ENCODE data around the gene SYVN1. TPM values are rescaled to one million over a fixed set of nuclear protein-coding genes. Genes with fewer than 3 reads are reported as not detected.

Gene SYVN1
- total RNA-seq, 1 donor from 2014 or later: 232 TPM

DNA sequence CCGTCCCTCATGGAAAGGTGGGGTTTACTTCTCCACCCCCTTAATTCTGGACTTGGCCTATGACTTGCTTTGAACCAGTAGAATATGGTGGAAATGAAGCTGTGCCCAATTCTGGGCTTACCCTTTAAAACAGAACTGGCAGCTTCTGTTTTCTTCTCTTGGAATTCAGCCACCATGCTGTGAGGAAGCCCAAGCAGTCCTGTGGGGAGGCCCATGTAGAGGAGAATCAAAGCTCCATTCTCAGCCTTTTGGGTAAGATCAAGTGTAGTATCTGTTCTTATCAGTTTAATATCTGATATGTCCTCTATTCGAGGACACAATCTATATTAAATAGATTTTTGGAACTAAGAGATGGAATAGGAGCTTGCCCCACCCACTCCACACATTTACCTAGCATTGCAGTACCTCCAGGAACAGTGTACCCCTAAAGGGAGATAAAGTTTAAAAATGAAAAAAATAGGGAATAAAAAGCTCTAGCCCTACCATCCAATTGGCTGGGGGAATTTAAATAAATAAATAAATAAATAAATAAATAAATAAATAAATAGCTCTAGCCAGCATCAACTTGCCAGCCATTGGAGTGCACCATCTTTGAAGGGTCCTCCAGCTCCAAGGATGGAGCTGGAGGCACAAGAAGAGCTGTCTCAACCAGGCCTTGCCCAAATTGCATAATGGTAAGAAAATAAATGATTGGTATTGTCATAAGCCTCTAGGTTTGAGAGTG lies 13.2 kb upstream of the SYVN1 start:
- Mint-ChIP-seq H3K4me1 (peaks cover 39% of the 10 kb centered on the region), H3K9me3 (no peaks in the 10 kb centered on the region), H3K27me3 (no peaks in the 10 kb centered on the region), H3K4me3 (no peak overlapping the region), H3K27ac (no peak overlapping the region), H3K36me3 (ENCODE audit: low read depth) (no peaks in the 10 kb centered on the region)
- ATAC-seq (ENCODE audit: low read depth): no peak
- ChIA-PET CTCF (interaction anchor here (1.4 kb wide), 1 partner anchor 33 kb away, joined by 3 read pairs; no protein-coding TSS in a partner anchor), POLR2A (interaction anchor here (0.6 to 1.9 kb wide), 4 partner anchors 13 to 187 kb away, joined by 3 to 10 read pairs (median 4); partner anchors contain the start of genes FAU, MRPL49 and SYVN1)
- no peak for DNase-seq
- intact Hi-C loops (cut with micrococcal nuclease): no loop called here
- TF ChIP-seq, protein P1, sequence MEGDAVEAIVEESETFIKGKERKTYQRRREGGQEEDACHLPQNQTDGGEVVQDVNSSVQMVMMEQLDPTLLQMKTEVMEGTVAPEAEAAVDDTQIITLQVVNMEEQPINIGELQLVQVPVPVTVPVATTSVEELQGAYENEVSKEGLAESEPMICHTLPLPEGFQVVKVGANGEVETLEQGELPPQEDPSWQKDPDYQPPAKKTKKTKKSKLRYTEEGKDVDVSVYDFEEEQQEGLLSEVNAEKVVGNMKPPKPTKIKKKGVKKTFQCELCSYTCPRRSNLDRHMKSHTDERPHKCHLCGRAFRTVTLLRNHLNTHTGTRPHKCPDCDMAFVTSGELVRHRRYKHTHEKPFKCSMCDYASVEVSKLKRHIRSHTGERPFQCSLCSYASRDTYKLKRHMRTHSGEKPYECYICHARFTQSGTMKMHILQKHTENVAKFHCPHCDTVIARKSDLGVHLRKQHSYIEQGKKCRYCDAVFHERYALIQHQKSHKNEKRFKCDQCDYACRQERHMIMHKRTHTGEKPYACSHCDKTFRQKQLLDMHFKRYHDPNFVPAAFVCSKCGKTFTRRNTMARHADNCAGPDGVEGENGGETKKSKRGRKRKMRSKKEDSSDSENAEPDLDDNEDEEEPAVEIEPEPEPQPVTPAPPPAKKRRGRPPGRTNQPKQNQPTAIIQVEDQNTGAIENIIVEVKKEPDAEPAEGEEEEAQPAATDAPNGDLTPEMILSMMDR (IDR thresholded peaks at IDR 0.05): no peak

DNA sequence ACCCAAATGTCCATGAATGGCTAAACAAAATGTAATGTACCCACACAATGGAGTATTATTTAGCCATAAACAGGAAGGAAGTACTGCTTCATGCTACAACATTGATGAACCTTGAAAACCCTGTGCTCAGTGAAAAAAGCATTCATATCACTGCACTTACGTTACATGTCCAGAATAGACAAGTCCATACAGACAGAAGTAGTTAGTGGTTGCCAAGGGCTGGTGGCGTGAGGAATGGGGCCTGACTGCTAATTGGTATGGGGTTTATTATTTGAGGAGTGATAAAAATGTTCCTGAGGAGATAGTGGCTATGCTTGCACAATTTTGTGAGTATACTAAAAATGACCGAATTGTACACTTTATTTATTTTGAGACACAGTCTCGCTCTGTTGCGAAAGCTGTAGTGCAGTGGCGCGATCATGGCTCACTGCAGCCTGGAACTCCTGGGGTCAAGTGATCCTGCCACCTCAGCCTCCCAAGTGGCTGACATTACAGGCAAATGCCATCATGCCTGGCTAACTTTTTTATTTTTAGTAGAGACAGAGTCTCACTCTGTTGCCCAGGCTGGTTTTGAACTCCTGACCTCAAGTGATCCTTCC lies 7.7 kb upstream of the SYVN1 start:
- ATAC-seq (ENCODE audit: low read depth) (no peak), DNase-seq (no peak)
- Mint-ChIP-seq H3K27me3 (no peaks in the 10 kb centered on the region), H3K27ac (no peak overlapping the region), H3K4me1 (peaks cover 40% of the 10 kb centered on the region), H3K36me3 (ENCODE audit: low read depth) (no peaks in the 10 kb centered on the region), H3K9me3 (no peaks in the 10 kb centered on the region), H3K4me3 (no peak overlapping the region)
- ChIA-PET CTCF (no interaction called here), POLR2A (no interaction called here)
- TF ChIP-seq, protein P1 (IDR thresholded peaks at IDR 0.05): no peak
- intact Hi-C loops (cut with micrococcal nuclease): no loop called here

DNA sequence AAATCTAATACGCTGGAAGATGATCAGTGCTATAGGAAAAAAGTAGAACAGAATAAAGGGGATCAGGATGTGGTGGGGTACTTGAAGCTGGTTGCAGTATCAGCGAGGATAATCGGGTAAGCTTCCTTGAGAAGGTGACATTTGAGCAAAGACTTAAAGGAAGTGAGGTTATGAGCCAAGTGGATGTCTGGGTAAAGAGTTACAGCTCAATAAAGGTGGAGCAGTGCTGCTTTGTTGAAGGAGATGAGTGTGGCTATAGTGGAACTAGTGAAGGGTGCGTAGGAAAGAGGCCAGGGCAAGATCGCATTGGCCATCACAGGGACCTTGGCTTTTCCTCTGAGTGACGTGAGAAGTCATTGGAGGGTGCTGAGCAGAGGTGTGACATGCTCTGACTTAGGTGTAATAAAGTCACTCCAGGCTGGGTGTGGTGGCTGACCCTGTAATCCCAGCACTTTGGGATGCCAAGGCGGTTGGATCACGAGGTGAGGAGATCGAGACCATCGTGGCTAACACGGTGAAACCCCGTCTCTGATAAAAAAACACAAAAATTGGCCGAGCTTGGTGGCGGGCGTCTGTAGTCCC lies 2.3 kb upstream of the SYVN1 start:
- H3K4me1 Mint-ChIP-seq: peaks cover 49% of the 10 kb centered on the region
- TF ChIP-seq, protein P1 (IDR thresholded peaks at IDR 0.05): no peak

DNA sequence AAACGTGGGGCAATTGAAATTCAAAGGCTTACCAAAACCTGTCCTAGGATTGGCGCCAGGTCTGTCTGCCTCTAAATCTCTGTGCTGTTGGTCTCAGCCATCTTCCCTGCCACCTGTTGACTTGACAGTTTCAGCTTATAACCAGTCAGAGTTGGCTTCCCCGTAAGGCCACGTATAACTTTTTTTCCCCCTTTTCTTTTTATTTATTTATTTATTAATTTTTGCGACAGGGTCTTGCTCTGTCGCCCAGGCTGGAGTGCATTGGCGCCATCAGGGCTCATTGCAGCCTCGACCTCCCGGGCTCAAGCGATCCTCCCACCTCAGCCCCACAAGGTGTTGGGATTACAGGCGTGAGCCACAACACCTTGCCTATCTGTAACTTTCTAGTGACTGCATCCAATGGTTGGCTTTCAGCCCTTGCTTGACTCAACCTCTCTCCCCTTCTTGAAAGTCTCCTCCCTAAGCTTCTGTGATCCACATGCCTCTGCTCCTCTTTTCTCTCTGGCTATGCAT lies 1.4 kb upstream of the SYVN1 start:
- peaks cover 53% of the 10 kb centered on the region for H3K4me1 Mint-ChIP-seq

More for the DNA sequence above, 2.3 kb upstream of the SYVN1 start:
- peak overlapping the region; percentile 99 for H3K27ac Mint-ChIP-seq
- CTCF ChIA-PET: no interaction called here
- H3K36me3 Mint-ChIP-seq (ENCODE audit: low read depth): peaks cover 35% of the 10 kb centered on the region
- no peak overlapping the region for H3K4me3 Mint-ChIP-seq
- intact Hi-C loops (cut with micrococcal nuclease): no loop called here
- no peaks in the 10 kb centered on the region for H3K9me3 Mint-ChIP-seq
- POLR2A ChIA-PET: interaction anchor here (2.3 to 13.5 kb wide), 4 partner anchors 15 to 125 kb away, joined by 8 to 546 read pairs (median 89); partner anchors contain the start of genes CAPN1, FAU, MRPL49 and POLA2
- DNase-seq (no peak), ATAC-seq (ENCODE audit: low read depth) (no peak)
- no peaks in the 10 kb centered on the region for H3K27me3 Mint-ChIP-seq

More for the DNA sequence above, 1.4 kb upstream of the SYVN1 start:
- DNase-seq (no peak), ATAC-seq (ENCODE audit: low read depth) (no peak)
- TF ChIP-seq, protein P1 (IDR thresholded peaks at IDR 0.05): no peak
- intact Hi-C loops (cut with micrococcal nuclease): no loop called here
- CTCF ChIA-PET: interaction anchor here (0.7 to 8.6 kb wide), 7 partner anchors 11 to 686 kb away, joined by 3 to 54 read pairs (median 3); partner anchors contain the start of genes ARL2, CAPN1, FAU and MRPL49
- Mint-ChIP-seq H3K27ac (peak overlapping the region; percentile 99), H3K4me3 (peak overlapping the region; percentile 99), H3K27me3 (no peaks in the 10 kb centered on the region), H3K36me3 (ENCODE audit: low read depth) (peaks cover 44% of the 10 kb centered on the region), H3K9me3 (no peaks in the 10 kb centered on the region)
- POLR2A ChIA-PET: interaction anchor here (0.5 to 13.5 kb wide), 42 partner anchors 8 to 1344 kb away, joined by 3 to 546 read pairs (median 4); partner anchors contain the start of genes ARL2, CAPN1, CCDC85B and DPF2
